Left ventricle myocardium inferior (tissue), 1 donor: Measurements from ENCODE around the gene MEGF11. TPM values are rescaled to one million over a fixed set of nuclear protein-coding genes. Genes with fewer than 3 reads are reported as not detected.

ENCODE experiments used
- DNase-seq: peaks from one replicate; pipeline ENCODE4 v3.0.0-alpha.2; 2020
- H3K27ac ChIP-seq: fragments of 200-600 bp; replicated peaks from 2 replicates; pipeline ENCODE4 v1.8.0; 2021
- H3K27me3 ChIP-seq: fragments of 200-600 bp; 2 replicates; pipeline ENCODE4 v1.8.0; 2021; ENCODE audit warnings: low read depth
- H3K36me3 ChIP-seq: fragments of 200-600 bp; 2 replicates; pipeline ENCODE4 v1.8.0; 2021
- H3K4me1 ChIP-seq: fragments of 200-600 bp; 2 replicates; pipeline ENCODE4 v1.8.0; 2021
- H3K4me3 ChIP-seq: fragments of 200-600 bp; 2 replicates; pipeline ENCODE4 v1.8.0; 2021; ENCODE audit warnings: mild to moderate bottlenecking, moderate library complexity
- H3K9me3 ChIP-seq: fragments of 200-600 bp; replicated peaks from 2 replicates; pipeline ENCODE4 v1.8.0; 2021
- intact Hi-C: fragments of 100-400 bp; cut with micrococcal nuclease; formaldehyde crosslinking; loops from one replicate; pipeline ENCODE4 v1.11.0; 2022
- total RNA-seq: library from RNA; stranded (reverse); fragmentation: NEBNext Ultra II Directional; extraction: Animal tissue kit (Norgen Biotek cat#: 25700); gene quantifications from one replicate; pipeline ENCODE4 v1.2.1, GENCODE V29; 2021
- TF ChIP-seq, protein P1 (sequence below): fragments of 200-600 bp; IDR thresholded peaks from 2 replicates; pipeline ENCODE4 v1.8.0; 2021; ENCODE audit warnings: antibody characterized with exemption, mild to moderate bottlenecking, borderline replicate concordance
- donor health status: DM: no; HTN: yes; CAD: no; lungs with severe emphysema.

MEGF11 gene
- total RNA-seq, 1 donor from 2014 or later = not detected

DNA sequence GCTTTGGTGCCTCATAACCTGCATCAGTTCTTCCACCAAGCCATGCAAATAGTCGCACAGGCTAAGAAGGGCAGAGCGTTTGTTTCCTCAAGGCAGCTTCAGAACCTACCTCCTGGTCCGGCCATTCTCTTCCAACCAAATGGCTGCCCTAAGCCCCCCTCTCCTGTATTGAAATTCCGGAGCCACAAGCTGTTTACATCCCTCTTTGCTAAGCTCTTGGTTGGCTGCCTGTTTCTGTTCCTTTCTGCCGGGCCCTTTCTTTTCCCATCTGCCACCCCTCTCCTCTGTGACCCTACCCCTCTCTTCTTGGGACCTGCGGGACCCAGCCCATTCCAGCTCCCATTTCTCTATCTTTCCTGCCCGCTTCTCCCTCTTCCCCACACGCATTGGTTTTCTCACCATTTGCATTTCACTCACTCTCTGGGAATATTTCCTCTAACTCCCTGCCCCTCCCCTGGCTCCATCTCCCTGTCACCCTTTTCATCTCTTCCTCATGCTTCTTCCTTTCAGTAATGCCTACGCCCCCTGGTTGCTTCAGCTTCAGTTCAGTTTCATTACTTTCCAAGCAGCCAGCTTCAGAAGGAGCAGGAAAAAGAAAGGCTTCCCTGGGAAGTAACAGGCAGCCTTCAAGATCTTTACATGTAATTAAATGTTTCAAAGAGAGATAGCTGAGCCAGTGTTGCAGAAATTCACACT, 270.8 kb downstream of the MEGF11 start:
- Histone ChIP-seq H3K27me3 (peaks cover 82% of the 10 kb centered on the region), H3K4me1 (peaks cover 16% of the 10 kb centered on the region), H3K27ac (no peak overlapping the region), H3K36me3 (no peaks in the 10 kb centered on the region), H3K9me3 (no peaks in the 10 kb centered on the region), H3K4me3 (no peak overlapping the region)
- DNase-seq = no peak
- TF ChIP-seq, protein P1, sequence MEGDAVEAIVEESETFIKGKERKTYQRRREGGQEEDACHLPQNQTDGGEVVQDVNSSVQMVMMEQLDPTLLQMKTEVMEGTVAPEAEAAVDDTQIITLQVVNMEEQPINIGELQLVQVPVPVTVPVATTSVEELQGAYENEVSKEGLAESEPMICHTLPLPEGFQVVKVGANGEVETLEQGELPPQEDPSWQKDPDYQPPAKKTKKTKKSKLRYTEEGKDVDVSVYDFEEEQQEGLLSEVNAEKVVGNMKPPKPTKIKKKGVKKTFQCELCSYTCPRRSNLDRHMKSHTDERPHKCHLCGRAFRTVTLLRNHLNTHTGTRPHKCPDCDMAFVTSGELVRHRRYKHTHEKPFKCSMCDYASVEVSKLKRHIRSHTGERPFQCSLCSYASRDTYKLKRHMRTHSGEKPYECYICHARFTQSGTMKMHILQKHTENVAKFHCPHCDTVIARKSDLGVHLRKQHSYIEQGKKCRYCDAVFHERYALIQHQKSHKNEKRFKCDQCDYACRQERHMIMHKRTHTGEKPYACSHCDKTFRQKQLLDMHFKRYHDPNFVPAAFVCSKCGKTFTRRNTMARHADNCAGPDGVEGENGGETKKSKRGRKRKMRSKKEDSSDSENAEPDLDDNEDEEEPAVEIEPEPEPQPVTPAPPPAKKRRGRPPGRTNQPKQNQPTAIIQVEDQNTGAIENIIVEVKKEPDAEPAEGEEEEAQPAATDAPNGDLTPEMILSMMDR = no peak
- intact Hi-C loops = no loop called here

DNA sequence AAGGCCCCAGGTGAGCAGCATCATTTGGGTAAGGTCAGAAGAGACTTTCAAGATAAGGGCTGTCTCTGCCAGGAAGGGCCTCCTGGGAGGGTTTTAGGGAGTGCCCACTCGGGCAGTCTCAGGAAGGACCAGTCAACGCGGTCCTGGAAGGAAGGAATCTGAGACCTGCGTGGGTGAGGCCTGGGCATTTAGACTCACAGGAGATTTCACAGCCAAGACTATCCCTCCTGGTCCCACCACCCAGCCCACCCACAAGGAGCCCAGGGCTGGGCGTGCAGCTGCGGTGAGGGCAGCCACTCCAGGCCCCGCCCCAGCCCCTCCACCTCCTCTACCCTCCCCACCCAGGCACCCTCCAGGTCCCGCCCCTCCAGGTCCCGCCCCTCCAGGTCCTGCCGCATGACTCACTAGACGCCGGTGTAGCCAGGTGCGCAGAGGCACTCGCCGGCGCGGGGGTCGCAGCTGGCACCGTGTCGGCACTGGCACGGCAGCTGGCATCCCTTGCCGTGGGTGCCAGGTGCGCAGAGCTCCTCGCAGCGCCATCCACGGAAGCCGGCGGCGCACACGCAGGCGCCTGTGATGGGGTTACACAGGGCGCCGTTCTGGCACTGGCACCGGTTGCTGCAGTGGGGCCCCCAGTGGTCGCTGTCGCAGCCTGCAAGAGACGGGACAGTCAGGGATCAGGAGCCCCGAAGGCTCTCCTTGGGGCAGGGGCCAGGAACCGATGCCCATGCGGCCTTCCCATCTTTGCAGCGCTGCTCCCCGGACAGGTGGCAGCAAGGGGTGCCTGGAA, 271.5 kb downstream of the MEGF11 start:
- H3K36me3 ChIP-seq = no peaks in the 10 kb centered on the region
- no peak overlapping the region for H3K27ac ChIP-seq
- intact Hi-C loops = no loop called here
- H3K4me1 ChIP-seq = peaks cover 16% of the 10 kb centered on the region
- H3K27me3 ChIP-seq = peaks cover 82% of the 10 kb centered on the region
- H3K4me3 ChIP-seq = peak overlapping the region; percentile 14
- no peak for DNase-seq
- TF ChIP-seq, protein P1 = no peak
- H3K9me3 ChIP-seq = no peaks in the 10 kb centered on the region

DNA sequence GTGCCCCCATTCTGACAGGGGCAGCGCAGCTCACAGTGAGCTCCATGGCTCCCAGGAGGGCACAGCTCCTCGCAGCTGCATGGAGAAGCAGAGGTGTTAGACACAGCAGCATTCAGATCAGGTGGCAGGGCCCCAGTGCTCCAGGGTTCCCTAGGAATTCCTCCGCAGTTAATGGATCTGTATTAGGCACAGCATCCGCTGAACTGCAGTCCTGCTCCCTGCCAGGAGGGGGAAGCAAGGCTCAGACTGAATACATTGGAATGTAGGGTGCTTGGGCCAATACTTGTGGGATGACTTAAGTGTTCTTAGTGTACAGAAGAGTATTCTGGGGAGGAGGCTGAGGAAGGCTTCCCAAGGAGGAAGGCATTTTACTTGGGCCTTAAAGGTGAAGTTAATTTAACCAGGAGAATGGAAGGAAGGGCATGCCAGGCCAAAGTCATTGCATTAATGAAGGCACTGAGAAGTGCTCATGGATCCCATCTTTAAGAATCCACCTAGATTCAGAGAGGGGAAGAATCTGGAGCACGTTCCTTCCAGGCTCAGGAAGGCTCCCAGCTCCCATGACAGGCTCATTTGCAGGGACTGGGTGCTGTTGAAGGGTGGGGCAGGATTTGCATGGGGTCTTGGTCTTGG, 272.6 kb downstream of the MEGF11 start:
- H3K27ac ChIP-seq = no peak overlapping the region
- TF ChIP-seq, protein P1 = peak; percentile 74
- peaks cover 85% of the 10 kb centered on the region for H3K27me3 ChIP-seq
- no peaks in the 10 kb centered on the region for H3K9me3 ChIP-seq
- peaks cover 16% of the 10 kb centered on the region for H3K4me1 ChIP-seq
- no peaks in the 10 kb centered on the region for H3K36me3 ChIP-seq
- no peak overlapping the region for H3K4me3 ChIP-seq
- DNase-seq = peak; percentile 36
- intact Hi-C loops = no loop called here

DNA sequence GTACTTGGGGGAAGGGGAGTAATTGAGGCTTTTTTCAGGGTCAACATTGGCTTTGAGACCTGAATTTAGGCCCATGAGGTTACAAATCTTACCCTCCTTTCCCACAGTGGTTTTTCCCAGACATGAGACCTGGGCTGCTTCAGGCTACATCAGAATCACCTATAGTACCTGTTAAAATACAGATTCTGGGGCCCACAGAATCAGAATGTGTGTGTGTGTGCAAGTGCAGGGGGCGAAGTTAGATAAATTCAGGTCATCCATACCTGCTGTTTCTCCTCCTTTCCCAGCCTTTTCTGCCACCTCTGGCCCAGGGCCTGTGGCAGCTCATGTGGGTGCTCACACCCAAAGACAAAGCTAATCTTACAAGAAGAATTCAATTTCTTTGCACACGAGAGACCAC, 273.7 kb downstream of the MEGF11 start:
- Histone ChIP-seq H3K36me3 (no peaks in the 10 kb centered on the region), H3K9me3 (no peaks in the 10 kb centered on the region), H3K27ac (no peak overlapping the region), H3K4me3 (no peak overlapping the region), H3K4me1 (peaks cover 8% of the 10 kb centered on the region), H3K27me3 (peaks cover 87% of the 10 kb centered on the region)
- intact Hi-C loops = no loop called here
- no peak for DNase-seq
- TF ChIP-seq, protein P1 = no peak

DNA sequence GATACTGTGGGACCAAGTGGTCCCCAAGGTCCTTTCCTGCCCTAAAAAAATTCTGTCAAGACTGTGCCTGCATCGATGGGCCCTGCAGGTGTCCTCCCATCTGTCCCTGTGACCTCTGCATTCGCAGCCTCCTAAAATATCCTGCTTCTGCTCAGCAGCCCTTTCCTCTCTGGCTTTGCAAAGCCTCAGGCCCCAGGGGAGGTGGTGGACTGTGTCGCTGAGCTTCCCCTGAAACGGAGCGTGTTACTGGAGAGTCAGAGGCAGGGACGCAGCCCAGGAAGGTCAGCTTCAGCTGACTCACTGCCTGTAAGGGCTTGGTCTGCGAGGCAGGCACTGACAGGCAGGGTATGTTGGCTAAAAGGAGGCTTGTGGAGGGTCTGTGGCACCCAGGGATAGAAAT, 274.2 kb downstream of the MEGF11 start:
- Histone ChIP-seq H3K9me3 (no peaks in the 10 kb centered on the region), H3K4me3 (no peak overlapping the region), H3K27me3 (peaks cover 87% of the 10 kb centered on the region), H3K4me1 (peaks cover 8% of the 10 kb centered on the region), H3K36me3 (no peaks in the 10 kb centered on the region), H3K27ac (no peak overlapping the region)
- no peak for DNase-seq
- intact Hi-C loops = no loop called here
- TF ChIP-seq, protein P1 = no peak
